Measurements from ENCODE around the gene SPEF1. TPM values are rescaled to one million over a fixed set of nuclear protein-coding genes. Genes with fewer than 3 reads are reported as not detected.

Gene SPEF1
- total and polyA plus RNA-seq, 2 of the 13 experiments (the other 11 are each of a cell fraction or from before 2014, with no cell fraction given) = 0.11 to 0.27 TPM

DNA sequence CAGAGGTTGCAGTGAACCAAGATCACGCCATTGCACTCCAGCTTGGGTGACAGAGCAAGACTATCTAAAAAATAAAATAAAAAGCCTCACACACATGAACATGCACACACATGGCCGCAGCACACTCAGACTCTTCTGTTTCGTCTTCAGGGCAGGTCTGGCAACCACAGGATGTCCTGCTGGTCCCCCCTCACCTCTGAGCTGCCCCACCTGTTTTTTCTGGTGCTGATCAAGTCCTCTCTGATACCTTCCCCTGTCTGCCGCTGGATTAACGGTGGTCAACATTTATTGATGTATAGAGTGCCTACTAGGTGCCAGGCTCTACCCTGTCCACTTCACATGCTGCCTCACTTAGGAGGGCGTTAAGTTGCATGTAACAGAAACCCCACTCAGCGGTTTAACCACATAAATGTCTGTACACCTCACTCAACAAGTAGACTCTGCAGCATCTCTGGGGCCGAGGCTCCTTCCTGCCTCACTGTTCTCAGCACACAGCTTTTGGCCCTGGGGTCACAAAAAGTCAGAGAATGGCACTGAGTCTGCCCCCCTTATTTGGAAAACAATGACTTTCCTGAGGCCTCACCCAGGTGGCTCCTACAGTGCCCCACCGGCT, 34.6 kb upstream of the SPEF1 start (continued):
- TF ChIP-seq CREM (IDR thresholded peaks at IDR 0.05) (no peak), CREM (CRISPR knock-in tag; IDR thresholded peaks at IDR 0.05) (no peak), ZNF546 (CRISPR knock-in tag; conservative IDR thresholded peaks at IDR 0.05) (no peak), MZF1 (CRISPR knock-in tag; IDR thresholded peaks at IDR 0.05; ENCODE audit: borderline replicate concordance) (no peak), FOXA1 (IDR thresholded peaks at IDR 0.05) (no peak), FOXA1 (CRISPR knock-in tag; IDR thresholded peaks at IDR 0.05) (no peak), SNAPC2 (CRISPR knock-in tag; IDR thresholded peaks at IDR 0.05) (no peak), AGO1 (IDR thresholded peaks at IDR 0.05; ENCODE audit: low read depth, low read length, poor library complexity, severe bottlenecking) (no peak), IRX3 (CRISPR knock-in tag; IDR thresholded peaks at IDR 0.05; ENCODE audit: borderline replicate concordance, low read depth) (no peak), ZBTB20 (CRISPR knock-in tag; IDR thresholded peaks at IDR 0.05; ENCODE audit: borderline replicate concordance, low read depth) (no peak)
- TF ChIP-seq, protein P1, sequence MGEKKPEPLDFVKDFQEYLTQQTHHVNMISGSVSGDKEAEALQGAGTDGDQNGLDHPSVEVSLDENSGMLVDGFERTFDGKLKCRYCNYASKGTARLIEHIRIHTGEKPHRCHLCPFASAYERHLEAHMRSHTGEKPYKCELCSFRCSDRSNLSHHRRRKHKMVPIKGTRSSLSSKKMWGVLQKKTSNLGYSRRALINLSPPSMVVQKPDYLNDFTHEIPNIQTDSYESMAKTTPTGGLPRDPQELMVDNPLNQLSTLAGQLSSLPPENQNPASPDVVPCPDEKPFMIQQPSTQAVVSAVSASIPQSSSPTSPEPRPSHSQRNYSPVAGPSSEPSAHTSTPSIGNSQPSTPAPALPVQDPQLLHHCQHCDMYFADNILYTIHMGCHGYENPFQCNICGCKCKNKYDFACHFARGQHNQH (CRISPR knock-in tag; IDR thresholded peaks at IDR 0.05) = no peak
- TF ChIP-seq, protein P2, sequence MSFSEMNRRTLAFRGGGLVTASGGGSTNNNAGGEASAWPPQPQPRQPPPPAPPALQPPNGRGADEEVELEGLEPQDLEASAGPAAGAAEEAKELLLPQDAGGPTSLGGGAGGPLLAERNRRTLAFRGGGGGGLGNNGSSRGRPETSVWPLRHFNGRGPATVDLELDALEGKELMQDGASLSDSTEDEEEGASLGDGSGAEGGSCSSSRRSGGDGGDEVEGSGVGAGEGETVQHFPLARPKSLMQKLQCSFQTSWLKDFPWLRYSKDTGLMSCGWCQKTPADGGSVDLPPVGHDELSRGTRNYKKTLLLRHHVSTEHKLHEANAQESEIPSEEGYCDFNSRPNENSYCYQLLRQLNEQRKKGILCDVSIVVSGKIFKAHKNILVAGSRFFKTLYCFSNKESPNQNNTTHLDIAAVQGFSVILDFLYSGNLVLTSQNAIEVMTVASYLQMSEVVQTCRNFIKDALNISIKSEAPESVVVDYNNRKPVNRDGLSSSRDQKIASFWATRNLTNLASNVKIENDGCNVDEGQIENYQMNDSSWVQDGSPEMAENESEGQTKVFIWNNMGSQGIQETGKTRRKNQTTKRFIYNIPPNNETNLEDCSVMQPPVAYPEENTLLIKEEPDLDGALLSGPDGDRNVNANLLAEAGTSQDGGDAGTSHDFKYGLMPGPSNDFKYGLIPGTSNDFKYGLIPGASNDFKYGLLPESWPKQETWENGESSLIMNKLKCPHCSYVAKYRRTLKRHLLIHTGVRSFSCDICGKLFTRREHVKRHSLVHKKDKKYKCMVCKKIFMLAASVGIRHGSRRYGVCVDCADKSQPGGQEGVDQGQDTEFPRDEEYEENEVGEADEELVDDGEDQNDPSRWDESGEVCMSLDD (CRISPR knock-in tag; IDR thresholded peaks at IDR 0.05; ENCODE audit: borderline replicate concordance) = no peak
- TF ChIP-seq, protein P3, sequence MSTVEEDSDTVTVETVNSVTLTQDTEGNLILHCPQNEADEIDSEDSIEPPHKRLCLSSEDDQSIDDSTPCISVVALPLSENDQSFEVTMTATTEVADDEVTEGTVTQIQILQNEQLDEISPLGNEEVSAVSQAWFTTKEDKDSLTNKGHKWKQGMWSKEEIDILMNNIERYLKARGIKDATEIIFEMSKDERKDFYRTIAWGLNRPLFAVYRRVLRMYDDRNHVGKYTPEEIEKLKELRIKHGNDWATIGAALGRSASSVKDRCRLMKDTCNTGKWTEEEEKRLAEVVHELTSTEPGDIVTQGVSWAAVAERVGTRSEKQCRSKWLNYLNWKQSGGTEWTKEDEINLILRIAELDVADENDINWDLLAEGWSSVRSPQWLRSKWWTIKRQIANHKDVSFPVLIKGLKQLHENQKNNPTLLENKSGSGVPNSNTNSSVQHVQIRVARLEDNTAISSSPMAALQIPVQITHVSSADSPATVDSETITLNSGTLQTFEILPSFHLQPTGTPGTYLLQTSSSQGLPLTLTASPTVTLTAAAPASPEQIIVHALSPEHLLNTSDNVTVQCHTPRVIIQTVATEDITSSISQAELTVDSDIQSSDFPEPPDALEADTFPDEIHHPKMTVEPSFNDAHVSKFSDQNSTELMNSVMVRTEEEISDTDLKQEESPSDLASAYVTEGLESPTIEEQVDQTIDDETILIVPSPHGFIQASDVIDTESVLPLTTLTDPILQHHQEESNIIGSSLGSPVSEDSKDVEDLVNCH (CRISPR knock-in tag; IDR thresholded peaks at IDR 0.05) = no peak
- TF ChIP-seq, protein P4, sequence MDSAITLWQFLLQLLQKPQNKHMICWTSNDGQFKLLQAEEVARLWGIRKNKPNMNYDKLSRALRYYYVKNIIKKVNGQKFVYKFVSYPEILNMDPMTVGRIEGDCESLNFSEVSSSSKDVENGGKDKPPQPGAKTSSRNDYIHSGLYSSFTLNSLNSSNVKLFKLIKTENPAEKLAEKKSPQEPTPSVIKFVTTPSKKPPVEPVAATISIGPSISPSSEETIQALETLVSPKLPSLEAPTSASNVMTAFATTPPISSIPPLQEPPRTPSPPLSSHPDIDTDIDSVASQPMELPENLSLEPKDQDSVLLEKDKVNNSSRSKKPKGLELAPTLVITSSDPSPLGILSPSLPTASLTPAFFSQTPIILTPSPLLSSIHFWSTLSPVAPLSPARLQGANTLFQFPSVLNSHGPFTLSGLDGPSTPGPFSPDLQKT (CRISPR knock-in tag; IDR thresholded peaks at IDR 0.05; ENCODE audit: borderline replicate concordance) = no peak
